SK-N-SH treated with all-trans-retinoic acid at 6 μM for 48 hours (cell line): Measurements from ENCODE around the gene MFNG.

ENCODE experiments used
- ATAC-seq: fragments of 200-7000 bp; cut with Tn5 transposase; 3 replicates; pipeline ENCODE4 v1.9.1; 2020; ENCODE audit warnings: mild to moderate bottlenecking, moderate library complexity
- ARNTL ChIP-seq: fragments of 450-650 bp; formaldehyde crosslinking; IDR thresholded peaks from 2 replicates; pipeline ENCODE4 v1.5.0; 2020; ENCODE audit warnings: low read depth, mild to moderate bottlenecking, moderate library complexity, borderline replicate concordance
- CSRNP3 ChIP-seq: fragments of 250-450 bp; sonication (Bioruptor Pico); IDR thresholded peaks from 2 replicates; pipeline ENCODE4 v1.5.1; 2021; ENCODE audit warnings: mild to moderate bottlenecking, moderate library complexity
- ESRRG ChIP-seq: fragments of 250-450 bp; sonication (Bioruptor Pico); IDR thresholded peaks from 2 replicates; pipeline ENCODE4 v1.6.1; 2021; ENCODE audit warnings: mild to moderate bottlenecking
- GLIS3 ChIP-seq: fragments of 250-450 bp; sonication (Bioruptor Pico); IDR thresholded peaks from 2 replicates; pipeline ENCODE4 v1.5.0; 2020; ENCODE audit warnings: mild to moderate bottlenecking, moderate library complexity
- ISL1 ChIP-seq: fragments of 250-450 bp; sonication (Bioruptor Pico); IDR thresholded peaks from 2 replicates; pipeline ENCODE4 v2.1.2; 2022; ENCODE audit warnings: mild to moderate bottlenecking, moderate library complexity
- OSR1 ChIP-seq: fragments of 250-450 bp; sonication (Bioruptor Pico); IDR thresholded peaks from 2 replicates; pipeline ENCODE4 v1.8.0; 2022; ENCODE audit warnings: moderate library complexity, mild to moderate bottlenecking, inconsistent platforms
- PPARA ChIP-seq: fragments of 250-450 bp; sonication (Bioruptor Pico); IDR thresholded peaks from 2 replicates; pipeline ENCODE4 v1.5.0; 2020; ENCODE audit warnings: mild to moderate bottlenecking, borderline replicate concordance
- TCF4 ChIP-seq: fragments of 250-450 bp; sonication (Bioruptor Pico); IDR thresholded peaks from 2 replicates; pipeline ENCODE4 v1.8.0; 2021; ENCODE audit warnings: mild to moderate bottlenecking, moderate library complexity, borderline replicate concordance
- TOX ChIP-seq: fragments of 250-450 bp; sonication (Bioruptor Pico); IDR thresholded peaks from 2 replicates; pipeline ENCODE4 v1.8.0; 2021; ENCODE audit warnings: mild to moderate bottlenecking, moderate library complexity, borderline replicate concordance
- TSHZ2 ChIP-seq: fragments of 250-450 bp; sonication (Bioruptor Pico); IDR thresholded peaks from 2 replicates; pipeline ENCODE4 v1.5.0; 2020; ENCODE audit warnings: mild to moderate bottlenecking, moderate library complexity
- ZC3H10 ChIP-seq: fragments of 250-450 bp; sonication (Bioruptor Pico); IDR thresholded peaks from 2 replicates; pipeline ENCODE4 v1.5.1; 2021; ENCODE audit warnings: mild to moderate bottlenecking, moderate library complexity
- ZFP3 ChIP-seq: fragments of 250-450 bp; sonication (Bioruptor Pico); IDR thresholded peaks from 2 replicates; pipeline ENCODE4 v1.5.0; 2020; ENCODE audit warnings: mild to moderate bottlenecking, moderate library complexity
- ZNF70 ChIP-seq: fragments of 450-650 bp; formaldehyde crosslinking; IDR thresholded peaks from 2 replicates; pipeline ENCODE4 v1.5.0; 2020; ENCODE audit warnings: mild to moderate bottlenecking, moderate library complexity
- ZNF8 ChIP-seq: fragments of 450-650 bp; formaldehyde crosslinking; IDR thresholded peaks from 2 replicates; pipeline ENCODE4 v1.5.0; 2020; ENCODE audit warnings: mild to moderate bottlenecking, moderate library complexity

The MFNG gene

GRCh38 chr22:37479196-37479595, 7.0 kb downstream of the MFNG start (continued):
- TF ChIP-seq PPARA (CRISPR knock-in tag) (no peak), TCF4 (CRISPR knock-in tag) (no peak), GLIS3 (CRISPR knock-in tag) (no peak), ZFP3 (CRISPR knock-in tag) (no peak), ESRRG (no peak)

- TF ChIP-seq TOX (CRISPR knock-in tag) (no peak), TCF4 (CRISPR knock-in tag) (no peak), PPARA (CRISPR knock-in tag) (no peak), ARNTL (CRISPR knock-in tag) (no peak)
- no peak for ATAC-seq
Observed at GRCh38 chr22:37476389-37477329, 9.5 kb downstream of the MFNG start.

- TF ChIP-seq ZNF70 (CRISPR knock-in tag), result no peak
- TF ChIP-seq OSR1 (CRISPR knock-in tag), result no peak
- no peak for TF ChIP-seq ISL1 (CRISPR knock-in tag)
- ATAC-seq, result no peak
Observed at GRCh38 chr22:37474447-37475090, 11.6 kb downstream of the MFNG start.

- ATAC-seq, result no peak
- TF ChIP-seq CSRNP3, result no peak
- no peak for TF ChIP-seq TSHZ2 (CRISPR knock-in tag)
Observed at GRCh38 chr22:37473437-37473946, 12.7 kb downstream of the MFNG start.

- peak; percentile 76 for ATAC-seq
- TF ChIP-seq ISL1 (CRISPR knock-in tag) (no peak), ZC3H10 (CRISPR knock-in tag) (no peak), ZNF8 (CRISPR knock-in tag) (no peak), TSHZ2 (CRISPR knock-in tag) (no peak)
Observed at GRCh38 chr22:37472418-37473006, 13.7 kb downstream of the MFNG start.
